ENCODE data around the gene EDN1.

The EDN1 gene

GRCh38 chr6:12258591-12259075 is 31.5 kb upstream of the EDN1 start:
- Histone ChIP-seq H3K4me1 (ENCODE audit: control insufficient read depth, insufficient read depth, low read length) (no peaks in the 10 kb centered on the region), H3K27me3 (replicated peaks; ENCODE audit: control insufficient read depth, insufficient read depth, low read length) (no peaks in the 10 kb centered on the region), H3K4me3 (ENCODE audit: low read length) (no peak overlapping the region), H3K9me3 (ENCODE audit: control insufficient read depth, low read length) (no peaks in the 10 kb centered on the region), H3K9ac (ENCODE audit: low read length) (no peak overlapping the region), H3K36me3 (ENCODE audit: control insufficient read depth, insufficient read depth, low read length, severe bottlenecking) (no peaks in the 10 kb centered on the region)
- no peak for DNase-seq (ENCODE audit: low read depth)

- Histone ChIP-seq H3K36me3 (ENCODE audit: control insufficient read depth, insufficient read depth, low read length, severe bottlenecking) (no peaks in the 10 kb centered on the region), H3K4me1 (ENCODE audit: control insufficient read depth, insufficient read depth, low read length) (no peaks in the 10 kb centered on the region), H3K27me3 (replicated peaks; ENCODE audit: control insufficient read depth, insufficient read depth, low read length) (no peaks in the 10 kb centered on the region), H3K9me3 (ENCODE audit: control insufficient read depth, low read length) (no peaks in the 10 kb centered on the region), H3K9ac (ENCODE audit: low read length) (no peak overlapping the region), H3K4me3 (ENCODE audit: low read length) (no peak overlapping the region)
- no peak for DNase-seq (ENCODE audit: low read depth)
Observed at GRCh38 chr6:12260458-12261093, 29.6 kb upstream of the EDN1 start.

DNA sequence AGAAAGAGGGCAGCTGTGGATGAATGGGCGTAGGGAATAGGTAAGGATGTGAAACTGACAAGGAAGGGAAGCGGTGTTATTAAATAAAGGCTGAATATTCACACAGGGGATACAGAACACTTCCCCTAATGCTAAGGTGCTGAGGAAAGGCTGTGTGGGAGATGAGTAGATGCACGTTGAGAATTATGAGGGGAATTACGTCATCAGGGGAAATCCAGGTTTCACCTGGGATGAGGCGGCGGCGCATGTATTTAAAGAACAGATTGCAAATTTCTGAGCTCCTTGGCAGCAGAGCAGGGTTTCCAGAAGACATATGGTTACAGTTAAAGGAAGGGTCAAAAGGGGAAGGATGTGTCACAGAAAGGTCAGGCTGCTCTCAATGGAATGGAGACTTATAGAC is 28.7 kb upstream of the EDN1 start:
- Histone ChIP-seq H3K27me3 (replicated peaks; ENCODE audit: control insufficient read depth, insufficient read depth, low read length) (no peaks in the 10 kb centered on the region), H3K4me3 (ENCODE audit: low read length) (no peak overlapping the region), H3K9ac (ENCODE audit: low read length) (no peak overlapping the region), H3K36me3 (ENCODE audit: control insufficient read depth, insufficient read depth, low read length, severe bottlenecking) (no peaks in the 10 kb centered on the region), H3K4me1 (ENCODE audit: control insufficient read depth, insufficient read depth, low read length) (peaks cover 3% of the 10 kb centered on the region), H3K9me3 (ENCODE audit: control insufficient read depth, low read length) (no peaks in the 10 kb centered on the region)
- DNase-seq (ENCODE audit: low read depth) = no peak

GRCh38 chr6:12262236-12263061 is 27.7 kb upstream of the EDN1 start:
- DNase-seq (ENCODE audit: low read depth) = no peak

GRCh38 chr6:12263403-12263802 is 26.8 kb upstream of the EDN1 start:
- no peaks in the 10 kb centered on the region for H3K27me3 ChIP-seq (replicated peaks; ENCODE audit: control insufficient read depth, insufficient read depth, low read length)
- no peak for DNase-seq (ENCODE audit: low read depth)
- H3K36me3 ChIP-seq (ENCODE audit: control insufficient read depth, insufficient read depth, low read length, severe bottlenecking) = no peaks in the 10 kb centered on the region
- no peak overlapping the region for H3K9ac ChIP-seq (ENCODE audit: low read length)
- no peaks in the 10 kb centered on the region for H3K9me3 ChIP-seq (ENCODE audit: control insufficient read depth, low read length)
- peaks cover 3% of the 10 kb centered on the region for H3K4me1 ChIP-seq (ENCODE audit: control insufficient read depth, insufficient read depth, low read length)
- no peak overlapping the region for H3K4me3 ChIP-seq (ENCODE audit: low read length)

More at GRCh38 chr6:12262236-12263061, 27.7 kb upstream of the EDN1 start:
- no peaks in the 10 kb centered on the region for H3K9me3 ChIP-seq (ENCODE audit: control insufficient read depth, low read length)
- H3K4me1 ChIP-seq (ENCODE audit: control insufficient read depth, insufficient read depth, low read length) = peaks cover 3% of the 10 kb centered on the region
- no peaks in the 10 kb centered on the region for H3K27me3 ChIP-seq (replicated peaks; ENCODE audit: control insufficient read depth, insufficient read depth, low read length)
- no peaks in the 10 kb centered on the region for H3K36me3 ChIP-seq (ENCODE audit: control insufficient read depth, insufficient read depth, low read length, severe bottlenecking)
- no peak overlapping the region for H3K9ac ChIP-seq (ENCODE audit: low read length)
- H3K4me3 ChIP-seq (ENCODE audit: low read length) = no peak overlapping the region

DNA sequence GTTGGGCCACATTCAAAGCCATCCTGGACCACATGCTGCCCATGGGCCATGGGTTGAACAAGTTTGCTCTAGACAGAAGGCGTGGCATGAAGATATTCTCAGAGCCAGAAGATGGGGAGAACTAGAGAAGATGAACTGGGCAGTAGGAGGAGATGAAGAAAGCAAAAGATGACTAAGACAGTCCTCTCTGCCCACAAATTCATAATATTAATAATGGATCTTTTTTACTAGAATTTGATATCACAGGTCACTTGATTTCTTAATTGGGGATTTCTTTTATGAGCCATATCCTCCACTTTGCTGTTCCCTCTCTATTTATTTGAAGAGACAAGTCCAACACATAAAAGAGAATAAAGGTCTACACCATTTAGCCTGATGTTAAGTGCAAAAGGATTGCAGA is 25.5 kb upstream of the EDN1 start:
- no peaks in the 10 kb centered on the region for H3K9me3 ChIP-seq (ENCODE audit: control insufficient read depth, low read length)
- no peaks in the 10 kb centered on the region for H3K27me3 ChIP-seq (replicated peaks; ENCODE audit: control insufficient read depth, insufficient read depth, low read length)
- H3K9ac ChIP-seq (ENCODE audit: low read length) = no peak overlapping the region
- H3K36me3 ChIP-seq (ENCODE audit: control insufficient read depth, insufficient read depth, low read length, severe bottlenecking) = no peaks in the 10 kb centered on the region
- no peak overlapping the region for H3K4me3 ChIP-seq (ENCODE audit: low read length)
- no peak for DNase-seq (ENCODE audit: low read depth)
- peaks cover 3% of the 10 kb centered on the region for H3K4me1 ChIP-seq (ENCODE audit: control insufficient read depth, insufficient read depth, low read length)

GRCh38 chr6:12265296-12265695 is 24.9 kb upstream of the EDN1 start:
- H3K36me3 ChIP-seq (ENCODE audit: control insufficient read depth, insufficient read depth, low read length, severe bottlenecking) = no peaks in the 10 kb centered on the region
- peaks cover 3% of the 10 kb centered on the region for H3K4me1 ChIP-seq (ENCODE audit: control insufficient read depth, insufficient read depth, low read length)
- DNase-seq (ENCODE audit: low read depth) = no peak
- H3K9me3 ChIP-seq (ENCODE audit: control insufficient read depth, low read length) = no peaks in the 10 kb centered on the region
- H3K4me3 ChIP-seq (ENCODE audit: low read length) = no peak overlapping the region
- no peak overlapping the region for H3K9ac ChIP-seq (ENCODE audit: low read length)
- H3K27me3 ChIP-seq (replicated peaks; ENCODE audit: control insufficient read depth, insufficient read depth, low read length) = no peaks in the 10 kb centered on the region

GRCh38 chr6:12265791-12266190 is 24.4 kb upstream of the EDN1 start:
- DNase-seq (ENCODE audit: low read depth) = peak; percentile 20
- Histone ChIP-seq H3K36me3 (ENCODE audit: control insufficient read depth, insufficient read depth, low read length, severe bottlenecking) (no peaks in the 10 kb centered on the region), H3K4me3 (ENCODE audit: low read length) (no peak overlapping the region), H3K9me3 (ENCODE audit: control insufficient read depth, low read length) (no peaks in the 10 kb centered on the region), H3K27me3 (replicated peaks; ENCODE audit: control insufficient read depth, insufficient read depth, low read length) (no peaks in the 10 kb centered on the region), H3K4me1 (ENCODE audit: control insufficient read depth, insufficient read depth, low read length) (peaks cover 3% of the 10 kb centered on the region), H3K9ac (ENCODE audit: low read length) (no peak overlapping the region)

DNA sequence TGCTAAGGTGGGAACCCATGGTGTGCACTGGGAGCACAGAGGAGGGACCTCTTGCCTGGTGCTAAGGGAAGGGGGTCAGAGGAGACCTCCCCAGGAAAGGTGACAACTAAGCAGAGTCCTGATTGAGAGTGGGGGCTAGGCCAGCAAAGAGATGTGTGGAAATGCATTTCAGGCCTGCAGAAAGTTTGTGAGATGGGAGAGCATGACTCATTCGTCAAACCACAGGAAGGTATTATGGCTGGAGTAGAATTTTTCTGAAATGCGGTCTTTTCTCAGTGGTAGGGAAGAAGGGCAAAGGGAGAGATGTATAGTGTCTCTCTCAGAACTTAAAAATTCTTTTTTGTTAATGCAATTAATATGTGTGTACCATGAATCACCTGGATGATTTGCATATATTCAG is 23.6 kb upstream of the EDN1 start:
- Histone ChIP-seq H3K4me1 (ENCODE audit: control insufficient read depth, insufficient read depth, low read length) (peaks cover 3% of the 10 kb centered on the region), H3K27me3 (replicated peaks; ENCODE audit: control insufficient read depth, insufficient read depth, low read length) (no peaks in the 10 kb centered on the region), H3K4me3 (ENCODE audit: low read length) (no peak overlapping the region), H3K9ac (ENCODE audit: low read length) (no peak overlapping the region), H3K9me3 (ENCODE audit: control insufficient read depth, low read length) (peaks cover 1% of the 10 kb centered on the region), H3K36me3 (ENCODE audit: control insufficient read depth, insufficient read depth, low read length, severe bottlenecking) (no peaks in the 10 kb centered on the region)
- peak; percentile 70 for DNase-seq (ENCODE audit: low read depth)

DNA sequence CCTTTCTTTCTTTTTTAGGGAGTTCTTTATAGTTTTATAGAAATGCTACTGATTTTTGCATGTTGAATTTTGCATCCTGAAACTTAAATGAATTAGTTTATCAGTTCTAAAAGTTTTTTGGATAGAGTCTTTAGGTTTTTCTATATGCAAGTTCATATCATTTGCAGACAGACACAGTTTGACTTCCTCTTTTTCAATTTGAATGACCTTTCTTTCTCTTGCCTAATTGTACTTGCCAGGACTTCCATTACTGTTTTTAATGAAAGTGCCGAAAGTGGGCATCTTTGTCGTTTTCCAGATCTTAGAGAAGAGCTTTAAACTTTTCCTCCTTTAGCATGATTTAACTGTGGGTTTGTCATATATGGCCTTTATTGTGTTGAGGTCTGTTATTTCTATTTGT is 21.1 kb upstream of the EDN1 start:
- Histone ChIP-seq H3K27me3 (replicated peaks; ENCODE audit: control insufficient read depth, insufficient read depth, low read length) (no peaks in the 10 kb centered on the region), H3K36me3 (ENCODE audit: control insufficient read depth, insufficient read depth, low read length, severe bottlenecking) (no peaks in the 10 kb centered on the region), H3K9ac (ENCODE audit: low read length) (no peak overlapping the region), H3K9me3 (ENCODE audit: control insufficient read depth, low read length) (peaks cover 7% of the 10 kb centered on the region), H3K4me3 (ENCODE audit: low read length) (no peak overlapping the region), H3K4me1 (ENCODE audit: control insufficient read depth, insufficient read depth, low read length) (peaks cover 3% of the 10 kb centered on the region)
- no peak for DNase-seq (ENCODE audit: low read depth)

DNA sequence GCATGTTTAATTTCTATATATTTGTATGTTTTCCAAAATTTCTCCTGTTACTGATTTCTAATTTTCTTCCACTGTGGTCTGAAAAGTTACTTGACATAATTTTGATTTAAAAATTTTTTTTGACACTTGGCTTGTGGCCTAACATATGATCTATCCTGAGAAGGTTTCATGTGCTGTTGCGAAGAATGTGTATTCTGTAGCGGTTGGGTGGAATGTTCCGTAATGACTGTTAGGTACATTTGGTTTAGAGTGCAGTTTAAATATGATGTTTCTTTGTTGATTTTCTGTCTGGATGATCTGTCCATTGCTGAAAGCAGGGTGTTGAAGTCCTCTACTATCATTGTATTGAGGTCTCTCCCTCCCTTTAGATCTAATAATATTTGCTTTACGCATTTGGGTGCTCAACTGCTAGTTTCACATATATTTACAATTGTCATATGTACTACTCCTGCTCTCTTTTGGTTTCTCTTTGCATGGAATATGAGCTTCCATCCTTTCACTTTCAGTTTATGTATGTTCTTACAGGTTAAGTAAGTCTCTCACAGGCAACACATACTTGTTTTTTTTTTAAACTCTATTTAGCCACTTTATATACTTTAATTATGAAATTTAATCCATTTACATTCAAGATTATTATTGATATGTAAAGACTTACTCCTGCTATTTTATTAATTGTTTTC is 19.5 kb upstream of the EDN1 start:
- Histone ChIP-seq H3K4me1 (ENCODE audit: control insufficient read depth, insufficient read depth, low read length) (peaks cover 2% of the 10 kb centered on the region), H3K4me3 (ENCODE audit: low read length) (no peak overlapping the region), H3K27me3 (replicated peaks; ENCODE audit: control insufficient read depth, insufficient read depth, low read length) (no peaks in the 10 kb centered on the region), H3K9ac (ENCODE audit: low read length) (no peak overlapping the region), H3K9me3 (ENCODE audit: control insufficient read depth, low read length) (peaks cover 7% of the 10 kb centered on the region), H3K36me3 (ENCODE audit: control insufficient read depth, insufficient read depth, low read length, severe bottlenecking) (no peaks in the 10 kb centered on the region)
- DNase-seq (ENCODE audit: low read depth) = no peak

Measured in adipocyte (in vitro differentiated cells).